Measurements from ENCODE around the gene MBD6.

MBD6 gene

DNA sequence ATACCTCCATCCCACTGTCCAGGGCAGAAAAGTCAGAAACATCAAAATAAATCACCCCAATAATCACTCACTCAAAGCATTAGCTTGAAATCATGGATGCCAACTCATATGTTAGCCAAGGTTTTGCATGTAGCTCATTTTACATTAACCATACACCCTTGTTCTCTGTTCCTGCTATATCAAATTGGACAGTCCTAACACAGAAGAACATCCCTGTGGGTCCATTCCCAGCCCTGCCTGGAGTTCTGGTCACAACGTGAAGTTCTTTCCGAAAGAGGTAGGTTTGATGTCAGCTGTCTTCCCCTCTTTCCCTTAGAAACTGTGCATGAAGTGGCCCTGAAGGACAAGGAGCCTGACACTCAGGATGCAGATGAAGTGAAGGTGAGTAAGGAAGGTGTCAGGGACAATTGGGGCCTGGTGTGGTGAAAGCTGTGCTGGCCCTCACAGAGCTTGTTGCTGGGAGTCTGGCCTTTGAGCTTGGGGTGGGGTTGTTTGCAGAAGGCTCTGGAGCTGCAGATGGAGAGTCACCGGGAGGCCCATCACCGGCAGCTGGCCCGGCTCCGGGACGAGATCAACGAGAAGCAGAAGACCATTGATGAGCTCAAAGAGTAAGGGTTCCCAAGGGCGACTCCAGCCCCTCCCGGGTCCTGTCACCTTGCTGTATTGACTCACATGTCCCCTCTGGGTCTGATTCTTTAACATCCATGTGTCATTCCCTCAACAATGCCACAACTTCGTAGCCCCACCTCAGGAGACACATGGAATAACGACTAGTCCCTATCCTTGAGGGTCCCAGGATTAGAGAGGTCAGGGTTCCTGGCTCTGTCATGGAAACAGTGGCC lies 53.4 kb downstream of the MBD6 start:
- no peak for DNase-seq (ENCODE audit: low read depth in 2 of 2)

DNA sequence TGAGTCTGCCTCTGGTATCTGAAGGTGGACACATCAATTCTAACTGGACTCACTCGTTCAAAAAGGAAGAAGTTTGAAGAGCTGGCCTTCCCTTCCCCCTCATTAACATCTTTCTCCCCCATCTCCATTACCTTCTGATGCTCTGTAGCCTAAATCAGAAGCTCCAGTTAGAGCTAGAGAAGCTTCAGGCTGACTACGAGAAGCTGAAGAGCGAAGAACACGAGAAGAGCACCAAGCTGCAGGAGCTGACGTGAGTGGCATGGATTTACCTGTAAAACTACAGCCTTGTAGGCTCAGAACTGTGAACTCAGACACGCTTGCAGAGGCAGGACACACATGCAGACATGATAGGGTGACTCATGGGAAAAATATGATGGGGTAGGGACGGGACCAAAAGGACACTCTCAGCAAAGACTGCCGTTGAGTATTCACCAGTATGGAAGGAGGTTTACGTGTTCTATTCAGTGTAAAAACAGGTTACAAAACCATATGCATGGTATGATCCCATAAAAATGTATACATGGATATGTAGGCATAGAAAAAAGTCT lies 54.1 kb downstream of the MBD6 start:
- DNase-seq (ENCODE audit: low read depth in 2 of 2): no peak

DNA sequence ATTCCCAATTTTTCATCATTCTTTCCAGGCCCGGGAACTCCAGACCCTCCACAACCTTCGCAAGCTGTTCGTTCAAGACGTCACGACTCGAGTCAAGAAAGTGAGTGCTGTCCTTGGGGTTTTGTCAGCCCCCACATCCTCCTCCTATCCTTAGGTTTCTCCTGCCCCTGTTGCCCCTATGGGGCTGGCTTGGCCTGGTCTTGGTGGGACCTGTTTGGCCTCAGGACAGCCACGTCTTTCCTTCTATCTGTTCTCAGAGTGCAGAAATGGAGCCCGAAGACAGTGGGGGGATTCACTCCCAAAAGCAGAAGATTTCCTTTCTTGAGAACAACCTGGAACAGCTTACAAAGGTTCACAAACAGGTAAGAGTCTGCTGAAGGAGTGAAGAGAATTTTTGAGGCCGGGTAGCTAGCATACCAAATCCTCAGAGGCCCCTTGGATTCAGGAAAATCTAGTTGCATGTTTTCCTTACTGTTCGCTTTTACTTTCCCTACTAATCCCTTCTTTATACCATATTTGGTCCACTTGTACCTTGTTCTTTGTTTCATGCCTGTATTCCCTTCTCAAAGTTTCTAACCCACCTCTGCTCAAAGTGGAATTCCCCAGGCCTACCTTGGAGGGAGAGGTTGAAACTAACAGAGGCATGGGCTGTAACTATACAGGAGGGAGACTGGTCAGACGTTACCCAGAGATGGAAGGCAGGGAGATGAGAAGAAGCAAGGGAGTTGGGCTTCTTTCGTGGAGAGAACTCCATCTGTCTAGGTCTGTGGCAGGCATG lies 55.5 kb downstream of the MBD6 start:
- no peak for DNase-seq (ENCODE audit: low read depth in 2 of 2)

DNA sequence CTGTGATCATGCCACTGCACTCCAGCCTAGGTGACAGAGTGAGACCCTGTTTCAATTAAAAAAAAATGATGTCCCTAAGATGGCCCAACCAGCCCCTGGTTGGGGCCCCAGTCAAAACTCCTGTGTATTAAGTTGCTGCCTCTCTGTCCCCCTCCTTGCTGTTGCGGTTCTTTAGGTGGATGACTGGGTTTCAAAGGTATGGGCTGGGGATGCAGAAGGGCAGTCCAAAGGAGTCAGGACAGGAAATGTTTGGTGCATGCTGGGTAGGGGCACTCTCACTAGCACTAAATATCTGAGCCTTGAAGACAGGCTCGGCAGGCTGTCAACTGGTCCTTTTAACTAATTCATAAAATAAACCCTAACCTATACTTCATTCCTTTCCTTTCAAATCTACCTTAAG lies 56.4 kb downstream of the MBD6 start:
- no peak for DNase-seq (ENCODE audit: low read depth in 2 of 2)

Data from stimulated activated CD4-positive, alpha-beta T cell treated with anti-CD3 and anti-CD28 coated beads, Interleukin-4, amount 100 ng/mL, for 48 hours (primary cell).